Activated CD4-positive, alpha-beta T cell treated with anti-CD3 and anti-CD28 coated beads for 4 hours (primary cell): ENCODE results near the gene PLPPR1.
"Not testable (repeated sequence)": the region's sequence is repeated elsewhere in the genome, so short reads cannot be mapped to it uniquely, and the experiment has no call there.

Source experiments
- DNase-seq, 2 donors: peaks; one replicate each; pipeline ENCODE4 v3.0.0-alpha.2; 2020

Gene PLPPR1

DNA sequence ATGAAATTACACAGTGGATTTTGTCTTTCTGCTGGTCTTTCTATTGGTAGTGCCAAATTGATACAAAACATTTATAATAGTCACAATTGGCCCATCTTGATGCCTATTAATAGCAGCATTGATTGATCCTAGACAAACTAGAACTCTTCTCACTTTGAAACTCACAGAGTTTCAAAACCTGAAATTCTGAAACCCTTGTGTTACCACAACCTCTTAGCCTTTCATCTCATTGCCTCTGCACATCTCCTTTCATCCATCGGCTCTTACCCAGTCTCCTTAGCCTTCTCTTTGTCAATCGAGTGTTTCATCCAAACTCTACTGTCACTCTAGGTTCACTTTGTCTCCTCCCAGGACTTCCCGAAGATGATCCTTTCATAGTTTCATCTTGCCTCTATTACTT is 22.1 kb downstream of the PLPPR1 start:
- no peak for DNase-seq

DNA sequence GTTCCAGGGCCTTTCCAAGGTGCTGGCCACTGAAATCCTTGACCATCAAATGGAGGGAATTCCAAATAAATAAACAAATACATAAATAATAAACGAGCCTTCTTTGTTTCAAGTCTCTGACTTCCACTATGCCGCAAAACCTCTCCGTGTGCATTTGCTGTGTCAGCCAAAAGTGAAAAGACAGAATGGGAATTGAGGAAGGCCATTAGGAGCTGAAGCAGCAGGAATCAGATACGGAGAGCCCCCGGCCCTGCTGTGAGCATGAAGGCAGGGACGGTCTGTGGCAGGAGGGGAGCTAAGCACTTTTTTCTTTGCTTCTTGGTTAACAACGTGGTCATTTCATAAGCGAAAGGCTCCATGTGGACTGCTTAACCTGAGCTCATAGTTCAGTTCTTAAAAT is 26.1 kb downstream of the PLPPR1 start:
- DNase-seq, result no peak

DNA sequence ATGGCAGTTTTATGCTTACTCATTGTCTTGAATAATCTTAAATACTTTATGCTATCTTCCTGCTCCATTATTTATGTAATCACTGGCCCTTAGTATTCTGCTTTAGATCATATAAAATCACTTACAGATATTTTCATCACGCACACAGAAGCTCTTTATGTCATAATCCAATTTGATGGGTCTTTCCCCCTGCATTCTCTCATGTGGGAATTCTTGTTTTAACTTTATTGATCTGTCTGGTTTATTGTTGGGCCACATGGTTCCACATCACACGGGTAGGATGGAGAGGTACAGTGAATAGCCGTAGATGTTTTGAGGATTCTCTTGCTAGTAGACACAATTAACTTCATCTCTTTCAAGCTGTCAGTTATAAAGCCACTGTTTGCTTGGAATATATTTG is 27.0 kb downstream of the PLPPR1 start:
- no peak for DNase-seq

DNA sequence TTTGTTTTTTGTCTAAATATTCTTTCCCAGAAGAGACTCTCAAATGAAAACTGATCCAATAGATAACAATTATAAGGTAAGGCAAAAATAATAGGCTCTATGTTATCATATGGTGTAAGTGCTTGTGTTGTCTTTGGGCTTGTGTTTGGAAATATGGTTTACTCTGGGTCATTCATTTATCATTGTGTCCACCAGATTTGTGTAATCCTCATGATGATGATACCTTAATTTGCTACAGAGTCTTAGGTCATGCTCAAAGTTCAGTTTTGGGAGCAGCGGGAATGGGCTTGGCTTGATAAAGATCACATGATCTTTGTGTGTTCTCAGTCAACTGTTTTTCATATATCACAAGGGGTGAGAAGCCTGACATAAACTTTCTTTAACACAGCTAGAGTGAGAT is 34.2 kb downstream of the PLPPR1 start:
- DNase-seq, result no peak

DNA sequence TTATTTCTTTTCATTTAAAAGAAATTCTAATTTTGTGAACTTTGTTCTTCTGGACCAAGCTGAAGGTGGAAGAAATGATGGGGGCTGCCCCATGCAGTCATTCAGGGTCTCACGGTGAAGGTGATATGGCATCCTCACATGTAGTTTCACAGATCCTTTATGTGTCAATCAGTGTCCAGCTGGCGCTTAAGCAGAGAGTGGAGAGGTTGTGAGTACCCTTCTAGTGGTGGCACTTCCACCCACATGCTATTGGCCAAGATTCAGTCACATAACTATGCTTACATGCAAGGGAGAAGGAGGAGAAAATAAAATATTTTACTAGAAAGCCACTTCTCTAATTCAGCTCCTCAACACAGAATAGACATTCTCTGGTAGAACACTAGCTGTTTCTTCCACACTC is 34.7 kb downstream of the PLPPR1 start:
- DNase-seq, result no peak

DNA sequence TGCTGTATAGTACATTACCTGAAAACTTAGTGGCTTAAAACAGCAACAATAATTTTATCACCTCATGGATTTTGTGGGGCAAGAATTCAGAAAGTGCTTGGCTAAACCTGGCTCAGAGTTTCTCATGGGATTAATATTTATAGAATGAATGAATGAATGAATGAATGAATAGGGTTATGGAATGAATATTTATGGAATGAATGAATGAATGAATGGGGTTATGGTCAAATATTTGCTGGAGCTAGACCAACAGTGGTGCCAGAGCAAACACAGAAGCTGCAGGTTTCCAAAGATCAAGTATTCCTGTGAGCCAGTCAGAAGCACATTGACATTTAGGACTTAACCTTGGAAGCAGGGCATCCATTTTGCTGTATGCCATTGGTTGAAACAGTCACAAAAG is 35.7 kb downstream of the PLPPR1 start:
- no peak for DNase-seq

DNA sequence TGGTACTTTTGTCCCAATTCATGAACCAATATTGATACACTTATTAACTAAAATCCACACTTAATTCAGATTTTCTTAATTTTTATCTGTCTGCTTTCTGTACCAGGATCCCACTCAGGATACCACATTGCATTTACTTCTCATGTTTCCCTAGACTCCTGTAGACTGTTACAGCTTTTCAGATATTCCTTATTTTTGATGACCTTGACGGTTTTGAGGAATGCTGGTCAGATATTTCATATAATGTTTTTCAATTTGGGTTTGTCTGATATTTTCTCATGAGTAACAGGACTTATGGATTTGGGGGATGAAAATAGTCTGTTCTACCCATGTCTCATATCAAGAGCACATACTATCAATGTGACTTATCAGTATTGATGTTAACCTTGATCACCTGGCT is 37.4 kb downstream of the PLPPR1 start:
- no peak for DNase-seq

DNA sequence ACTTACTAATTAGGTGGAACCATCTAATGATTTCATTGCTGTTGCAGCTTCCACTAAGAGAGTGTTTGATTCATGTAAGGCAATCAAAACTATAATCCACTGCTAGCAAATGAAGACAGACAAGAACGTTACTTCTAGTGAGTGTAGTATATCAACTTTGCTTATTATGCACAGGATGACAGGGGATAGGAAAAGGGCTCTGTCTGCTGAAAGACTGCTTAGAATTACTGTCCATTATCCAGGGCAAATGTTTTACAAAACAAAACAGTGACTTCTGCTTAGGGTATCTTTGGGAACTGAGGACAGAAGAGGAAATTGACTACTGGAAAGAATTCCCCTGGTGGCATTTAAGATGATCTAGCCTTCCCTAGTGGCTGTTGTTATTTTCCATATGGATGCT is 40.2 kb downstream of the PLPPR1 start:
- no peak for DNase-seq

DNA sequence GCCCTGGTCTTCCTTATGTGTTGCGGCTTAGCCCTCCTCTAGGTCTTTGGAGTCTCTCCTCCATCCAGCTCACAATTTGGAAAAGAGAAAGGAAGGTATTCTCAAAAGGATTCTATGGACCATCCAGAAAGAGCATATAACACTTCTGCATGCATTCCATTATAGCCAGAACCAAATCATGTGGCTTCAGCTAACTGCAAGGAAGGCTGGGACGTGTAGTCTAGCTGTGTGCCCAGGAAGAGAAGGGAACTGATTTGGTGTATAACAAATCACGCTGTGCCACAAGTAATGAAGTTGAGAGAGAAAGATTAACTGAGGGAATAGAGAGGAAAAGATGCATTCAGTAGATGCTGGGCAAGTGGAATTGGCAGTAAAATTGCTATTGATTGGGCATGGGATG is 43.7 kb downstream of the PLPPR1 start:
- DNase-seq, result no peak

DNA sequence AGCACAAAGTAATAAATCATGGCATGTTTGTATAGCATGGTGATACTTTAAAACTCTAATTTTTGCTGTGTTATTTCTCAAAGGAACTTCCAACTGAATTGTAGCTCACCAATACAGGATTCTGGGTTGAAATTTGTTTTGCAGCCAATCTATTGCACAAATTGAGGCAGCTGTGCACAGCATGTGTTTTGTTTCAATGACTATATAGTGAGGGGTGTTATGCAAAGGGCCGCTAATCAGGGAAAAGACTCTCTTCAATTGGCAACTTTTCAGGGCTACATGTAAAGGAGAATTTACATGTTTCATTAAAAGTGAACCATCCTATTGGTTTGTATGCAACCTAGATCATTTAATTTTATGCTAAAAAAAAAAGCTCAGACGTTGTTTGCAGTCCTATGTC is 44.6 kb downstream of the PLPPR1 start:
- DNase-seq, result no peak

DNA sequence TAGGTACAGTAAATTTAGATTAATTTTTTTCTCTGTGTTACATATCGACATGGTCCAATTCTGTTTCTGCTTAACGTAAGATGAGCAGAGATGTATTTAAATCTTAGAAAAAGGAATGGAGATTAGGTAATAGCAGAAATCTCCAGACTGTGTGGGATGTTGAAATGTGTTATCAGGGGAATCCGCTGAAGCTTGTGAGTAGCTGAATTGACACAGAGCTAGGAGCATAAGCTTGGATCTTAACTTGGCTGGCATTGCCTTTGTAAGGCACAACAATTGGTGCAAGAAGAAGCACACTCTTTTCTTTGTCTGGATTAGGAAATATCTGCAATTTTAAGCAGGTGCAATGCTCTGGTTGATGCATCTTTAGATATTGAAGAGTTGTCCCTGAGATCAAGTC is 53.1 kb downstream of the PLPPR1 start:
- DNase-seq, result no peak

DNA sequence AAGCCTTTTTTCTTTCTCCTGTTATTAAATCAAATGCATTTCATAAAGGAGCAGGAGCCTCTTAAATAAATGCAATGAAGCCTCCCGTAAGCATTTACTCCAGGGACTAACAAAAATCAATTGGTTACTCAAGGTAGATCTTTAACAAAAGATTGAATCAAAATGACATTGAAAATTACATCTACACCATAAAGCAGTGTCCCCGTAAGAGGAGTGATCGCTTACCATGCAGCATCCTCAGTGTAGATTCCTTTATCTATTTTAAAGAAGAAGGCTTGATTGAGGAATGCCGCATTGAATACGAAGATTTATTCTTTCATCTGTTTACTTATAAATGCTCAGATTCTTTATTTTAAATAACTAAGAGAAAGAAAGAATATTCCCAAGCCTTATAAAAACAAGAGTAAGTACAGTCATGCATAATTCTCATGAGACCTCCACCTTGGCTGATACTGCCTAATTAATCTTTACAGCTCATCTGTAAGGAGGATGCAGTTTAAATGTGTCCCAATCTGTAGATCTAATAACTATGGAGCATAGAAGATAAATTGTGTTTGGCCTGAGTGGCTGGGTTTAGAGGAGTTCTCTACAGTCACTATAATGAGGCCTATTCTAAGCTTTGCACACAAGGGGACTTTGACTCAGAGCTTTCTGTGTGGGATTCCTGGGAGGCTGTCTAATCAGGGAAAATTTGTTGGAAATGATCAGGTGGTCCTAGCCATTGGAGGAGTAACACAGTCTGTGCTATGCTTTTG is 55.1 kb downstream of the PLPPR1 start:
- DNase-seq, result no peak

DNA sequence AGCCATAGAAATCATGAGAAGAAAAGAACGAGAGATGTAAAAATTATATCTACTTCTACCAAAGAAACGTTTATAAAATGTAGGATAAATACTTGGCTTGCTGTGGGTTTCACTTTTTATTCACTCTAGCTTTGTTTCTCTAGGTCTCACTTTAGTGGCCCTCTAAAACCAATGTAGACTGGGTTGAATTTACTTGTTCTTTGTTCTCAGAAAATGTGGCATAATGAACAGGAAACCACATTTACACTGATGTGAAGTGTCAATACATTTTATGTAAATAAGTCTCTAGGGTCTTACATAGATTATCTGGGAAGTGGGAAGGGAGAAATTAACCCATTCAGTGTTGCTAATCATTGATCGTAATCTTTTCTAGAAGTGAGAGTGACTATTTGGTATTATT is 58.9 kb downstream of the PLPPR1 start:
- no peak for DNase-seq

DNA sequence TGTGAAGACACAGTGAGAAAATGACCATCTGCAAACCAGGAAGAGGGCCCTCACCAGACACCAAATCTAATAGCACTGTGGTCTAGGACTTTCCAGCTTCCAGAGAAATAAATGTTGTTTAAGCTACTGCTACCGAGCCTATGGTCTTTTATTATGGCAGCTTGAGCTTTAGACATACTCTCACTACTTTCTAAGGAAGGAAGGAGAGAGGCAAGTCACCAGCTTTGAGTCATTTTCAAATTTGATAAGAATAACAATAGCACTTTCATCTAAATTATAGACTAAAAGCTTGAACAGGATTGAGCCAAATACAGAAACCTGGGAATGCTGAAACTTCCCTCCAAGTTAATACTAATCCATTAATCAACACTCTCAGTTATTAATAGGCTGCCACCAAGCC is 64.4 kb downstream of the PLPPR1 start:
- DNase-seq, result no peak

DNA sequence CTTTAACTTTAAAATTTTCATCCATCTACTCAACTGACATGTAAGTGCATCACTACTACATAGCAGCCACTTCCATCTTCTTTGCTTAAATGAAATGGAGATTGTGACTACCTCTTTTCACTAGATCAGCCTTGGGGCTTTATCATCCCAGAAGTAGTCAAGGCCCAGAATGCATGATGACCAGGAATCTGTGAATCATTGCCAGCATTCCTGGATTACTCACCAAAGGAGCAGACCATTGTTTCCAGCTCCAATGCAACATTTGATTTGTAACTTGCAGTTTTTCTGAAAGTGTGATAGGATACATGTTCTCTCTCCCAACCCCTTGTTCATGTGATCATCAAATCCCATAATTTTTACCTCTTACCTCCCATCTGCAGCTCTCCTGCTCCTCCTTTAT is 65.1 kb downstream of the PLPPR1 start:
- no peak for DNase-seq

DNA sequence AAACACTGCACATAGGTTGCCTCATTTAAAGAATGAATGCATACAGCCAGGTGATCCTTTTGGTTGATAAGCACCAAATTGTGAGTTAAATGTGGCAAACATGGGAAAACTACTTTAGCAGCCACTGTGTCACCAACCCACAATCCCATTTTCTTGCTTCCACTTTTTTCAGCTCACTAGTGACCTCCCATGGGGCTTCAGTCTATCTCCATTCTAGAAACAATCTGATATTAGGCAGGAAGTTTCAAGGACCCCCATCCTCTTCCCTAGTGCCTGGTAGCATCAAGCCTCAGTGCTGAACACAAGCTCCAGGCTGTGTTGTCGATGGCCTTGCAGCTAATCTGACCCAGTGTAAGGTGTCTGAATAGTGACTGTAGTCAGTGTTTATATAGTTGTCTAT is 66.2 kb downstream of the PLPPR1 start:
- DNase-seq, result no peak

DNA sequence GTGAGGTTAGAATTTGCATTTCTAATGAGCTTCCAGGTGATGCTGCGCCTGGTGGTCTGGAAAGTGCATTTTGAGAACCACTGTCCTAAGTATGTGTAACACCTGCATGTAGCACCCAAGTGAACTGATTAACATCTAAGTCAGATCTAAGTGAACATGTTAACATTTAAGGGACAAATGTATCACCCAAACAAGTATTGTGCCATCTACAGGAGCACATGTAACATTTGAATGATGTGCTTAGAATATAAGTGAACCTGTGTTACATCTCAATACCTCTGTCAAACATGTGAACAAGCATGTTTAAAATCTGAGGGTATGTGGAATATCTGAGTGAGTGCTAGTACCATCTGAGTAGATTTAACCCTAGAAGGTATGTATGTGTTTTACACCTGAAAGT is 68.7 kb downstream of the PLPPR1 start:
- no peak for DNase-seq

DNA sequence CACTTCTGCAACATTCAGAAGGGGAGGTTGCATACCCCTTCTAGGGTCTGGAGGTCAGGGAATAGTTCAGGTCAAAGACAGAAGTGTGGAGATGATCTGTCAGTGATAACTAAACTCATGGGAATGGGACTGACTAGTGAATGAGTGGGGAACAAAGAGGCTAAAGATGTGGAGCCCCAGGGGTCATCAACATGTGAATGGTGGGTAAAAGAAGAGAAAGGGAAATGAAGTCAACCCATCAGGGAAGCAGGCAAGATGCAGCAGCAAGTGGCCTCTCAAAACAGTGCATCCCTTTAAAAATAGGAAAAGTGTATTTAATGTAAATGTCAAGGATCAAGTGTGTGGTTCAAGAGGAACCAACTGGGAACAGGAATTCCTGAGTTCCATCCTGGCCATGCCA is 69.9 kb downstream of the PLPPR1 start:
- DNase-seq, result no peak

DNA sequence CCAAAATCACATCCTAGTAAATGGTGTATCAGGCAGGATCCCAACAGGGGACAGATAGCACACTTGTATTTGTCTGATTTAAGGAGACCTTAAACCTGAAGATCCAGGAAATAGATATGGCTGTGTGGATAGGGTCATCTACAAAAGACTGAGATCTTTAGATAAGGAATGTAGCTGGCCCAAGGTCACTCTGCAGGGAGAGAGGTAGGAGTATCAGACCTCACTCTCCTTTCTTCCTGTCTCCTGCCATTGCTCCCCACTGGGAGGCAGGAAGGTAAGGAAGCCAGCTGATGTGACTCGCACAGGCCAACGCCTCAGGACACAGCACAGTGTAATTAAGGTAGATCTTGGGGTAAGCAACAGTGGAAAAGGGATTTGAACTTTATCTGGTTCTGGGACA is 85.8 kb downstream of the PLPPR1 start:
- no peak for DNase-seq

DNA sequence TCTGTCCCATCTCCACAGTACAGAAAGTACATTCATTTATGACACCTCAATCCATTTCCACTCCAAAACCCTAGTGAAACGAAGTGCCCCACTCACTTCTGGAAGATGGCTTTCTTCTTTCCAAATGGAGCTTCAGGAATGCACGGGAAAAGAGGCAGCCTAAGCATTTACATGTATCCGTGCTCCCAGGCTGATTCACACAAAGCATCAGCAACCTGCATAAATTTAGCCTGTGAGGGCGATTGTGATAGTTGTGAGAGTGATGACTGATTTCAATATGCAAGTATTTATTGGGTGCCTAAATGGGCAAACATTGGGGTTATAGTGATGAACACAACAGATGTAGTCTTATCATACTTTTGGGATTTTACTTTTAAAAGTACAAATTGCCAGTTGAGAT is 86.6 kb downstream of the PLPPR1 start:
- DNase-seq, result no peak

DNA sequence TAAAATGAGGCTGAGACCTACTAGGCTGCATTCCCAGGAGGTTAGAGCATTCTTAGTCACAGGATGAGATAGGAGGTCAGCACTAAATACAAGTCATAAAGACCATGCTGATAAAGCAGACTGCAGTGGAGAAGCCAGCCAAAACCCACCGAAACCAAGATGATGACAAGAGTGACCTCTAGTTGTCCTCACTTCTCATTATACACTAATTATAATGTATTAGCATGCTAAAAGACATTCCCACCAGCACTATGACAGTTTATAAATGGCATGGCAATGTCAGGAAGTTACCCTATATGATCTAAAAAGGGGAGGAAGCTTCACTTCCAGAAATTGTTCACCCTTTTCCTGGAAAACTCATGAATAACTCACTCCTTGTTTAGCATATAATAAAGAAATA is 88.6 kb downstream of the PLPPR1 start:
- DNase-seq, result no peak

DNA sequence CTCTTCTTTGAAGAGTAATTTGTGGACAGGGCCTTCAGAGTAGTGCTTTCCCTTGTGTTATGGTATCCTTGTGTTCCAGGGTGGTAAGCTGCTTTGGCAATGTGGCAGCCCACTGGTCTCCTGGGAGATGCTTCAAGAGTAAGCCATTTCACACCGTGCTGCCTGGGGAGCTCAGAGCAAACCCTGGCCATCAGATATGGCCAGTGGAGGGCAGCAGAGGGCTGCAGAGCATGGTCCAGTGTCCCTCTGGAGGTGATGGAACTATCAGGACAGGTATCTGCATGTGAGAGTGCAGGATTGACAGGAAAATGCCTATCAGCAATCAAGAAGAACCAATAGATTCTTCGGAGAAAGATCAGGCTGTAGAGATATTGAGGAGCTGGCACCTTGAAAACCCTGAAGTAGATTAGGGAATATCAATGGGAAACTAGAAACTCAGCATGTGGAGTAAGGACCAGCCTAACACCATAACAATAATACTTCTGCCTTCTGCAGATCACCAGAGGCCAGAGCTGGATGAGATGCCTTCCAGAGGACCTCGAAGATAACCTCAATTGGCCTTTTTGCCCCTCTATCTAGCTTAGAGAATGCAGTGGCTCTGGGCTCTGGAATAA is 90.8 kb downstream of the PLPPR1 start:
- no peak for DNase-seq

DNA sequence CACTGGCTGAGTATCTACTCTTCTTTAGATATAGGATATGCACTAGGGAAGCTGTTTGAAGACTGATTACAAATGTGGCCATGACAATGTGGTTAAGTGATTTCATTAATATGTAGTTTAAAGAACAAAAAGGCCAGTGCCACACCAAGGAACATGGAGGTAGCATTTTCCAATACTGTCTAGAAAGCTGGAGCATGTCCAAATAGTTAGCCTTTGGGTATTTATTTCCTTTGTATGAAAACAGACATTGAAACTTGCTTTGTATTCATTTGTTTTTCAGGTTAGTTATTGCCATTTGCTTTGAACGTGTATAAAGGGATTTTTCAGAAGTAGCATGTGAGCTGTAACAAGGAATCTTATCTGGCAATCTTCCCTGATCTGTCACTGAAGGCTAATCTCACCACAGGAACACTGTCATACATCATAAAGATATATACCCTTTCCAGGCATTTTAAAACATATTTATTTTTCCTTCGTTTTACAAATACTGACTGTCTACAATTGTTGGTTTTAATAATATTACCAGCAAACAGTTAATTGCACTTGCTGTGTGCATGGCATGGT is 93.4 kb downstream of the PLPPR1 start:
- no peak for DNase-seq

DNA sequence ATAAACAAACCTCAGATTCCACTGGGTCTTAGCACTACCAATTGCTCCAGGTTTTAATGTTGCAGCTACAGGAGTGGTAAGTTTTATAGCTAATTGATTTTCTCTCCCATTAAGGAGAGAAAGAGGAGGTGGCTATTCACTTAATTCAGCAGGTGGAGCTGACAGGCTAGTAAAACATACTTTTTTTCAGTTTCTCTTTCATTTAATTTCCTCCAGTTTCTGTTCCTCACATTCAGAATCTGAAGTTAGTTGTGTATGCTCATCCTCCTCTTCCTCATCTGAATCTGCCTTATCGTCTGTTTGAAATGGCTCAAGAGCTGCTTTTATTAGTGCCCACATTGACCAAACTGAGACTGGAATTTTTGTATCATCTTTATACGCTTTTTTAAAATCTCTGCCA is 98.0 kb downstream of the PLPPR1 start:
- DNase-seq, result no peak

DNA sequence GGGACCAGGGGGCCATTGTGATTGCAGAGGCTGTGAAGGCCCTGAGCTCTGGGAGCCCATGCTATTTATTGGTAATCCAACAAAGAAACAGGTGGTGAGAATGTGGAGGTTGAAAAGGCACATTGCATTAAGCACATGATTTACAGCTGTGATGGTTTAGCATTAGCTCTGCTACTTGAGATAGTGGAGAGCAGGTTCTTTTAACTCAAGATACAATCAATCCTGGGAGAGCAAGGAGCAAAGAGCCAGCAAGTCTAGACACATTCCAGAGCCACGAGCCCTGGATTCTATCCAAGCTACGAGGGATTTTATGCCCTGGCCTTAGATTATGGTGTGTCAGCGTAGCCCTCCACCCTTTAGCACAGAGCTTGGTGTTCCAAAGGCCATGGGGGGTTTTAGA is 98.8 kb downstream of the PLPPR1 start:
- not testable (repeated sequence) for DNase-seq
